Type B pancreatic cell (in vitro differentiated cells): ENCODE measurements around the gene CPNE4. TPM values are rescaled to one million over a fixed set of nuclear protein-coding genes. Genes with fewer than 3 reads are reported as not detected.

Source experiments
- DNase-seq: peaks from one replicate; pipeline ENCODE4 v3.0.0; 2021; ENCODE audit warnings: mixed read lengths; ENCODE audit not compliant: unreplicated experiment; ENCODE audit errors: extremely low spot score
- H3K27ac Mint-ChIP-seq: 2 replicates; pipeline ENCODE4 v1.8.0; 2021; ENCODE audit warnings: mild to moderate bottlenecking, mixed read lengths
- H3K27me3 Mint-ChIP-seq: 2 replicates; pipeline ENCODE4 v1.8.0; 2021; ENCODE audit warnings: mixed read lengths
- H3K36me3 Mint-ChIP-seq: 2 replicates; pipeline ENCODE4 v1.8.0; 2021; ENCODE audit warnings: mixed read lengths
- H3K4me1 Mint-ChIP-seq: one replicate; pipeline ENCODE4 v1.8.0; 2021; ENCODE audit warnings: mixed read lengths; ENCODE audit not compliant: unreplicated experiment
- H3K4me3 Mint-ChIP-seq: 2 replicates; pipeline ENCODE4 v1.8.0; 2021; ENCODE audit warnings: mild to moderate bottlenecking, mixed read lengths
- H3K9me3 Mint-ChIP-seq: 2 replicates; pipeline ENCODE4 v1.8.0; 2021; ENCODE audit warnings: mixed read lengths
- total RNA-seq: library from RNA; stranded (reverse); gene quantifications from 2 replicates; pipeline ENCODE4 v1.2.1, GENCODE V29; 2021; ENCODE audit warnings: low replicate concordance
- TF ChIP-seq, protein P1 (sequence below): fragments of 200-600 bp; sonication (generic); conservative IDR thresholded peaks from 2 replicates; pipeline ENCODE4 v1.5.0; 2021; ENCODE audit warnings: antibody characterized with exemption, mild to moderate bottlenecking

Gene CPNE4
- total RNA-seq, 1 donor from 2014 or later, result 5.2 TPM

GRCh38 chr3:131619821-131620220 lies 415.0 kb downstream of the CPNE4 start:
- H3K27ac Mint-ChIP-seq, result no peak overlapping the region
- no peaks in the 10 kb centered on the region for H3K36me3 Mint-ChIP-seq
- no peak for DNase-seq
- H3K27me3 Mint-ChIP-seq, result peaks cover 17% of the 10 kb centered on the region
- H3K4me1 Mint-ChIP-seq, result no peaks in the 10 kb centered on the region
- H3K4me3 Mint-ChIP-seq, result no peak overlapping the region
- TF ChIP-seq, protein P1, sequence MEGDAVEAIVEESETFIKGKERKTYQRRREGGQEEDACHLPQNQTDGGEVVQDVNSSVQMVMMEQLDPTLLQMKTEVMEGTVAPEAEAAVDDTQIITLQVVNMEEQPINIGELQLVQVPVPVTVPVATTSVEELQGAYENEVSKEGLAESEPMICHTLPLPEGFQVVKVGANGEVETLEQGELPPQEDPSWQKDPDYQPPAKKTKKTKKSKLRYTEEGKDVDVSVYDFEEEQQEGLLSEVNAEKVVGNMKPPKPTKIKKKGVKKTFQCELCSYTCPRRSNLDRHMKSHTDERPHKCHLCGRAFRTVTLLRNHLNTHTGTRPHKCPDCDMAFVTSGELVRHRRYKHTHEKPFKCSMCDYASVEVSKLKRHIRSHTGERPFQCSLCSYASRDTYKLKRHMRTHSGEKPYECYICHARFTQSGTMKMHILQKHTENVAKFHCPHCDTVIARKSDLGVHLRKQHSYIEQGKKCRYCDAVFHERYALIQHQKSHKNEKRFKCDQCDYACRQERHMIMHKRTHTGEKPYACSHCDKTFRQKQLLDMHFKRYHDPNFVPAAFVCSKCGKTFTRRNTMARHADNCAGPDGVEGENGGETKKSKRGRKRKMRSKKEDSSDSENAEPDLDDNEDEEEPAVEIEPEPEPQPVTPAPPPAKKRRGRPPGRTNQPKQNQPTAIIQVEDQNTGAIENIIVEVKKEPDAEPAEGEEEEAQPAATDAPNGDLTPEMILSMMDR, result no peak
- H3K9me3 Mint-ChIP-seq, result no peaks in the 10 kb centered on the region

DNA sequence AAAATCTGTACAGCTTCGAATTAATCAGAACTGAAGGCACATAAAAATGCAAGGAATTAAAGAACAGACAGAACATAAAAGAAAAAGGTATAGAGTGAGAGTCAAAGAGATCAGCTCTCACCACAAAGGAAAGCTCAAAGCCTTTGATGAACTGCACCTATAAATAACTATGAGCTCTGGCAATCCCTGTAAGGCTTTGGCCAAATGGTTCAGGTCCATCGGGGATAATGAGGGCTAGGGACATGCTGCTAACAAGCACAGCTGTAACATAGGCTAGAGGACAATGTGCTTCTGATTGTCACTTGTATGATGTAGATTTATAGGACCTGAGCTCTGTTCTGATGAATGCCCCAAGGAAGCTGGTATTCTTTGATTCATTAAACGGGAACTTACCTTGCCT lies 418.1 kb downstream of the CPNE4 start:
- Mint-ChIP-seq H3K36me3 (no peaks in the 10 kb centered on the region), H3K4me1 (no peaks in the 10 kb centered on the region), H3K27me3 (peaks cover 16% of the 10 kb centered on the region), H3K27ac (no peak overlapping the region), H3K9me3 (no peaks in the 10 kb centered on the region), H3K4me3 (no peak overlapping the region)
- no peak for DNase-seq
- TF ChIP-seq, protein P1, result no peak

DNA sequence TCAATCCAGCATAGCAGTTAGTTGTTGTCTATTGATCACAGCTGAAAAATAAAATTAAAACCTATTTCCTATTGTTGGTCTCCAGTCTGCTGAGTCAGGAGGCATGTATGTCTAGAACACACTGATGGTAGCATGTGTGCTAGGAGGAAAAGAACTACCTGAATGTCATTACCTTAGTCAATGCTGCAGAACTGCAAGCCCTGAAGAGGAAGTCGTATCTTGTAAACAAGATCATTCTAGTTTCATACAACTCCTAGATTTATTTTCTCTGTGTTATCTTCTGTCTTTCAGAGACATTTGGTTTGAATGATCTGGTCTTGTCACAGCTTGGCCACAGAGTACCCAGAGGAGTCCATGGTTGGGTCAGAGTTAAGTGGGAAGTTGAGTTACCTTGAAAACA lies 422.1 kb downstream of the CPNE4 start:
- Mint-ChIP-seq H3K9me3 (peaks cover 4% of the 10 kb centered on the region), H3K36me3 (no peaks in the 10 kb centered on the region), H3K4me1 (no peaks in the 10 kb centered on the region), H3K27ac (no peak overlapping the region), H3K27me3 (peaks cover 20% of the 10 kb centered on the region), H3K4me3 (no peak overlapping the region)
- TF ChIP-seq, protein P1, result no peak
- DNase-seq, result no peak

DNA sequence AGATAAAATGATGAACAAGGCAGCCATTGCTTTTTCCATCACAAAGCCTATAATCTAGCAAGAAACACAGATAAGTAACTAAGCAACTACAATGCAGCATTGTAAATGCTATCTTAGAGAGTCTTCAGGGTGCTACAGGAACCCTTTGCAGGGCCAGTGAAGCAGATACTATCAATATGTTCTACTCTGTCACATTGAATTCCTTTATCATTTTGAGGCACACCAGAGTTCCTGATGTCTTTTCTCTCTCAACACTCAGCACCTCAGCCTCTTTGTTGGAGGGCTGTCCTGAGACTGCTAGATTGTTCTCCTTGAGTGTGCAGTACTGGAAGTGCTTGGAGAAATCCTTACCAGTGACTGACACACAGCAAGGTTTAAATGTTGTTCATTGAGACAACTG lies 424.6 kb downstream of the CPNE4 start:
- TF ChIP-seq, protein P1, result no peak
- no peaks in the 10 kb centered on the region for H3K36me3 Mint-ChIP-seq
- no peak overlapping the region for H3K4me3 Mint-ChIP-seq
- no peak overlapping the region for H3K27ac Mint-ChIP-seq
- DNase-seq, result no peak
- peaks cover 17% of the 10 kb centered on the region for H3K27me3 Mint-ChIP-seq
- no peaks in the 10 kb centered on the region for H3K4me1 Mint-ChIP-seq
- H3K9me3 Mint-ChIP-seq, result peaks cover 4% of the 10 kb centered on the region

- Mint-ChIP-seq H3K9me3 (peaks cover 4% of the 10 kb centered on the region), H3K27ac (no peak overlapping the region), H3K27me3 (peaks cover 17% of the 10 kb centered on the region), H3K4me1 (no peaks in the 10 kb centered on the region), H3K36me3 (no peaks in the 10 kb centered on the region), H3K4me3 (no peak overlapping the region)
- DNase-seq, result no peak
- TF ChIP-seq, protein P1, result no peak
Observed at GRCh38 chr3:131608741-131609140, 426.1 kb downstream of the CPNE4 start.

GRCh38 chr3:131608296-131608695 lies 426.5 kb downstream of the CPNE4 start:
- peaks cover 17% of the 10 kb centered on the region for H3K27me3 Mint-ChIP-seq
- no peaks in the 10 kb centered on the region for H3K4me1 Mint-ChIP-seq
- H3K36me3 Mint-ChIP-seq, result no peaks in the 10 kb centered on the region

More at GRCh38 chr3:131608296-131608695, 426.5 kb downstream of the CPNE4 start:
- Mint-ChIP-seq H3K4me3 (no peak overlapping the region), H3K27ac (no peak overlapping the region), H3K9me3 (peaks cover 4% of the 10 kb centered on the region)
- no peak for DNase-seq
- TF ChIP-seq, protein P1, result no peak
